DOHH2 (cell line): ENCODE results near the gene HHAT.

Experiments used
- EZH2phosphoT487 ChIP-seq: fragments of 200-600 bp; sonication (generic); IDR thresholded peaks from 2 replicates; pipeline ENCODE4 v1.6.1; 2017; ENCODE audit warnings: borderline replicate concordance, mild to moderate bottlenecking, antibody characterized with exemption, low read length, moderate library complexity, mixed read lengths
- TF ChIP-seq, protein P1 (sequence below): fragments of 200-600 bp; sonication (generic); IDR thresholded peaks from one replicate; pipeline ENCODE4 v1.5.1; 2014; ENCODE audit warnings: antibody characterized with exemption, mild to moderate bottlenecking, low read depth, low read length; ENCODE audit not compliant: poor library complexity, severe bottlenecking

DNA sequence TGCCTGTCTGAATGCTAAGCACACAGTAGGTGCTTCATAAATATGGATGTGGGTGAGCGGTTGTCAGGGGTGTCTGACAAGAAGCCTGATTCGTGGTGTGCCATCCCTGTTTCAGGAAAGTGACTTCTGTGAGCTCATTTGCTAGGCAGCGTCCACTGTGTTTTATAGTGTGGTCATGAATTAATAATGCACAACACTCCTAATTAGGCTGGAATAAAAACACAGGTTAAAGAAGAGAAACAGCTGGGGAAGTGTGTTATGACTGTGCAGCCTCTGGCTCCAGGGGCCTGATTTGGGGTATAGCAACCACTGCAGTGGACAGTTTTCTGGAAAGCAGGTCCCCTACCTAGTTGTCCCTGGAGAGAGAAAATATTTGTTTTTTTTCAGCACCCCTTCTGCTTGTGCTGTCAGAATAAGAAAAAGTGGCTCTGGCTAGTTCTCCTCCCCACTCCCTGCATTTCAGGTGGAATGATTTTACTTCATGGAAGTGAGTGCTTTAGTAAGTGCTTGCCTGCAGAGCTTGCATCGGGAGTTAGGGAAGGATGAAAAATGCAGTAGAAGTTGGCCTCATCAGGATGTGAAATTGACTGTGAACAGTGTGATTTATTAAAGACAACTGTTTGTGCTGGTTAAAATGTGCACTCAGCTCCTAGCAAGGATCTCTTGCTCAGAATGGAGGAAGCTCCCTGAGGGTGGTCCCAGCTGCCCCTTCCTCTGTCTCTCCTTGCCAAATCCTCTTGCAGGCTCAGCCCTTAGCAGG lies 333.8 kb downstream of the HHAT start:
- TF ChIP-seq, protein P1, sequence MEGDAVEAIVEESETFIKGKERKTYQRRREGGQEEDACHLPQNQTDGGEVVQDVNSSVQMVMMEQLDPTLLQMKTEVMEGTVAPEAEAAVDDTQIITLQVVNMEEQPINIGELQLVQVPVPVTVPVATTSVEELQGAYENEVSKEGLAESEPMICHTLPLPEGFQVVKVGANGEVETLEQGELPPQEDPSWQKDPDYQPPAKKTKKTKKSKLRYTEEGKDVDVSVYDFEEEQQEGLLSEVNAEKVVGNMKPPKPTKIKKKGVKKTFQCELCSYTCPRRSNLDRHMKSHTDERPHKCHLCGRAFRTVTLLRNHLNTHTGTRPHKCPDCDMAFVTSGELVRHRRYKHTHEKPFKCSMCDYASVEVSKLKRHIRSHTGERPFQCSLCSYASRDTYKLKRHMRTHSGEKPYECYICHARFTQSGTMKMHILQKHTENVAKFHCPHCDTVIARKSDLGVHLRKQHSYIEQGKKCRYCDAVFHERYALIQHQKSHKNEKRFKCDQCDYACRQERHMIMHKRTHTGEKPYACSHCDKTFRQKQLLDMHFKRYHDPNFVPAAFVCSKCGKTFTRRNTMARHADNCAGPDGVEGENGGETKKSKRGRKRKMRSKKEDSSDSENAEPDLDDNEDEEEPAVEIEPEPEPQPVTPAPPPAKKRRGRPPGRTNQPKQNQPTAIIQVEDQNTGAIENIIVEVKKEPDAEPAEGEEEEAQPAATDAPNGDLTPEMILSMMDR = no peak
- TF ChIP-seq EZH2phosphoT487 = no peak
